WTC11 (cell line): Measurements from ENCODE around the gene ARHGAP6.

ENCODE experiments used
- CTCF ChIP-seq: fragments of 200-600 bp; IDR thresholded peaks from 2 replicates; pipeline ENCODE4 v1.8.0; 2022; ENCODE audit warnings: antibody characterized with exemption
- E2F5 ChIP-seq: sonication (generic); formaldehyde crosslinking; IDR thresholded peaks from 2 replicates; pipeline ENCODE4 v1.8.1; 2022; ENCODE audit warnings: mild to moderate bottlenecking, moderate library complexity, missing genetic modification reagents
- GTF2I ChIP-seq: fragments of 250-450 bp; sonication (Bioruptor Pico); conservative IDR thresholded peaks from 2 replicates; pipeline ENCODE4 v1.4.0; 2021; ENCODE audit warnings: mild to moderate bottlenecking
- HMGA2 ChIP-seq: fragments of 250-450 bp; sonication (Bioruptor Pico); IDR thresholded peaks from 2 replicates; pipeline ENCODE4 v1.4.0; 2021; ENCODE audit warnings: mild to moderate bottlenecking, moderate library complexity
- IRF1 ChIP-seq: sonication (generic); formaldehyde crosslinking; IDR thresholded peaks from 2 replicates; pipeline ENCODE4 v1.8.0; 2023; ENCODE audit warnings: missing genetic modification reagents
- MAX ChIP-seq: sonication (generic); formaldehyde crosslinking; IDR thresholded peaks from 2 replicates; pipeline ENCODE4 v1.8.0; 2022; ENCODE audit warnings: mild to moderate bottlenecking, missing genetic modification reagents
- NFYB ChIP-seq: sonication (generic); formaldehyde crosslinking; conservative IDR thresholded peaks from 2 replicates; pipeline ENCODE4 v1.8.0; 2022; ENCODE audit warnings: low read depth, missing genetic modification reagents
- PREB ChIP-seq: sonication (generic); formaldehyde crosslinking; IDR thresholded peaks from 2 replicates; pipeline ENCODE4 v1.8.1; 2022; ENCODE audit warnings: mild to moderate bottlenecking, missing genetic modification reagents, moderate library complexity, borderline replicate concordance
- SMAD3 ChIP-seq: sonication (generic); formaldehyde crosslinking; IDR thresholded peaks from 2 replicates; pipeline ENCODE4 v1.8.0; 2022; ENCODE audit warnings: missing genetic modification reagents, mild to moderate bottlenecking, borderline replicate concordance
- ZNF232 ChIP-seq: sonication (generic); formaldehyde crosslinking; IDR thresholded peaks from 2 replicates; pipeline ENCODE4 v1.8.0; 2022; ENCODE audit warnings: mild to moderate bottlenecking, missing genetic modification reagents

GRCh38 chrX:11412715-11413623 lies 252.8 kb downstream of the ARHGAP6 start:
- TF ChIP-seq CTCF (no peak), NFYB (no peak), ZNF232 (CRISPR knock-in tag) (no peak), SMAD3 (CRISPR knock-in tag) (no peak), GTF2I (CRISPR knock-in tag) (no peak), IRF1 (CRISPR knock-in tag) (no peak), HMGA2 (CRISPR knock-in tag) (no peak), MAX (CRISPR knock-in tag) (no peak), PREB (no peak), E2F5 (CRISPR knock-in tag) (no peak)
